Activated T-cell treated with anti-CD3 and anti-CD28 coated beads, Interleukin-2, amount 50 U/mL, for 48 hours (primary cell): ENCODE results near the gene CD22.
"Not testable (repeated sequence)": the region's sequence is repeated elsewhere in the genome, so short reads cannot be mapped to it uniquely, and the experiment has no call there.

Source experiments
- DNase-seq, 2 experiments: peaks; one replicate each; pipeline ENCODE4 v3.0.0-alpha.2; 2020

The CD22 gene

GRCh38 chr19:35328851-35329285 is at the start of gene CD22:
CD22 (plus strand) TSS chr19:35329187; CDS start chr19:35332041, 2,854 bp downstream.
- DNase-seq, result peak in 1 of 2 experiments; percentile 33

- DNase-seq, result no peak
Measured at GRCh38 chr19:35279374-35279773, 49.6 kb upstream of the CD22 start.

- no peak for DNase-seq
Measured at GRCh38 chr19:35279985-35280821, 48.8 kb upstream of the CD22 start.

GRCh38 chr19:35281303-35281702 is 47.7 kb upstream of the CD22 start:
- no peak for DNase-seq

GRCh38 chr19:35284153-35285094 is 44.6 kb upstream of the CD22 start:
- no peak for DNase-seq

GRCh38 chr19:35285095-35285449 is 43.9 kb upstream of the CD22 start:
- DNase-seq, result no peak

- DNase-seq, result not testable (repeated sequence)
Measured at GRCh38 chr19:35285465-35285864, 43.5 kb upstream of the CD22 start.

GRCh38 chr19:35286101-35286500 is 42.9 kb upstream of the CD22 start:
- not testable (repeated sequence) for DNase-seq

- no peak for DNase-seq
Measured at GRCh38 chr19:35287713-35288112, 41.3 kb upstream of the CD22 start.

- no peak for DNase-seq
Measured at GRCh38 chr19:35288331-35288730, 40.7 kb upstream of the CD22 start.

- no peak for DNase-seq
Measured at GRCh38 chr19:35288906-35289305, 40.1 kb upstream of the CD22 start.

- DNase-seq, result no peak
Measured at GRCh38 chr19:35290381-35291127, 38.4 kb upstream of the CD22 start.

GRCh38 chr19:35291259-35291658 is 37.7 kb upstream of the CD22 start:
- no peak for DNase-seq

GRCh38 chr19:35291916-35292315 is 37.1 kb upstream of the CD22 start, which contains the start of gene MAG:
MAG (plus strand) TSS chr19:35292161; CDS start chr19:35295409, 3,248 bp downstream.
- DNase-seq, result no peak

GRCh38 chr19:35292421-35293362 is 36.3 kb upstream of the CD22 start:
- no peak for DNase-seq

GRCh38 chr19:35293363-35293739 is 35.6 kb upstream of the CD22 start:
- DNase-seq, result no peak

- no peak for DNase-seq
Measured at GRCh38 chr19:35293808-35294207, 35.2 kb upstream of the CD22 start.

GRCh38 chr19:35294328-35294727 is 34.7 kb upstream of the CD22 start:
- DNase-seq, result no peak

GRCh38 chr19:35294859-35295791 is 33.9 kb upstream of the CD22 start:
- DNase-seq, result no peak

GRCh38 chr19:35295792-35296462 is 33.1 kb upstream of the CD22 start:
- peak; percentile 37 to 52 for DNase-seq
